SIG-M5 treated with dmso at 0.1 percent for 504 hours (cell line): ENCODE measurements around the gene RABGGTB.
"Not testable (repeated sequence)": the region's sequence is repeated elsewhere in the genome, so short reads cannot be mapped to it uniquely, and the experiment has no call there.

ENCODE experiments used
- DNase-seq: peaks from one replicate; lab custom pipeline; 2025; ENCODE audit not compliant: unreplicated experiment; lab: John Stamatoyannopoulos, UW

RABGGTB gene

DNA sequence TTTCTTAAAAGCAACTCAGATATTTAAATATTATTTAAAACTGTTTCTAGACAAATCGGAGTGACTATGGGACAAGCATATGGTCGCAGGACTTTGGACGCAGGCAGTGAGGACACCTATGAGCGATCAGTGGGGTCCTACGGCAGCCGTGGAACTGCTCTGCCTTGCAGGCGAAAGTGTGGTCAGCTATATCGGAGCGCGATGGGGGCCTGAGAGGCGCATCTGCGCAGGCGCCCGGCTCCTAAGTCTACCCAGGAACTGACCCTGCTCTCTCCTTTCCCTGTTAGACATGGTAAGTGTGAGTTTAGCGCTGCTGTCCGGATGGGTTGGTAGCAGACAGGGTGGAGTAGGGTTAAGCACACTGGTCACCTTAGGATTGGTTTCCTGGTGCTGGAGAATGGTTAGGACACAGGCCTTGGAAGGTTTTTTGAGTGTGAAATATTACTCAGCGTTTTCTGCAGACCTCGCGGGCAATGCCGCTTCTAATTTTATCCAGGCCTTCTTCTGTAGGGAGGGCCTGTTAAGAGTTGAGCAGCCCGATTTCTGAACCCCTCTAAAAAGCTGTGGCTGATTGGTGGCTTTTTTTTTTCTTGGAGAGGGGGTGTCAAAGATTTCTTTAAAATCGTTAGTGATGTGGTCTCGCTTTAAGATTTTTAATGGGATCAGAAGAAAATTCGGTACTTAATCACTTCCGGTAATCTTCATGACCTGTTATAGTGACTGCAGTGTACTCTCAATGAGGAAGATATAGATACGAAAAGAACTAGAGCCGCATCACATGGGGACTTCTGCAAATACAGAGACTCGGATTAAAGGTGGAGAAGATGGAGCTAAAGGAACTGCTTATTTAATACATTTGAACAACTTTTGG lies at the start of gene RABGGTB:
Gene RABGGTB (plus strand): TSS at position 274 of the 871 bp plus-strand sequence. CDS start 16 bp downstream, at position 290.
- DNase-seq: peak; percentile 94

DNA sequence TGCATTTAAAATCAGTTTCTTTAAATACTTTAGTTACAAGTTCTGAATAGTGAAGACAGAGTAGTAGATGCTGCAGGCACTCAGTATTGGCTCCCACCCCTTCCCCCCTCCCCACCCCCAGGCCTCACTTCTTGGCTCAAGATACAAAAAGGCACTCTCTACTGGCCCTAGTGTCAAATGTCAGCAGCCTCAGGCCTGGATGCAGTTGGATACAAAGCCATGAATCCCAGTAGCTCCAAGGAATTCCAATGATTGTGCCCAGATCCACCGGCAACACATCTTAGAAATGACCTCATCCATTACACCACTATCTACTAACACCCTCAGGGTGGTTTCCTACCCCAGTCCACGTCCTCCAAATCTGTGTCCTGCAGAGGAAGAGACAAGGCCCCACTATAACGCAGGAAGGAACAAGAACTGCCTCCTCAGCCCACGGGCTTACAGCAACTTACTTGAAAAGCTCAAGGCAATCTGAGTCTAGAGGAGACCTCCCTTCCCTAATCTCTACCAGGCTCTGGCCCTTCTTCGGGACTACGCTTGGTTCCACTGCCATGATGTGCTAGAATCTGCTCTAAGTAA lies 43.9 kb upstream of the RABGGTB start:
- DNase-seq: no peak

- DNase-seq: peak; percentile 91
Measured at GRCh38 chr1:75745276-75745675, 40.8 kb upstream of the RABGGTB start.

DNA sequence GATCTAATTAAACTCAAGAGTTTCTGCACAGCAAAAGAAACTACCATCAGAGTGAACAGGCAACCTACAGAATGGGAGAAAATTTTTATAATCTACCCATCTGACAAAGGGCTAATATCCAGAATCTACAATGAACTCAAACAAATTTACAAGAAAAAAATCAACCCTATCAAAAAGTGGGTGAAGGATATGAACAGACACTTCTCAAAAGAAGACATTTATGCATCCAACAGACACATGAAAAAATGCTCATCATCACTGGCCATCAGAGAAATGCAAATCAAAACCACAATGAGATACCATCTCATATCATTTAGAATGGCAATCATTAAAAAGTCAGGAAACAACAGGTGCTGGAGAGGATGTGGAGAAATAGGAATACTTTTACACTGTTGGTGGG lies 28.8 kb upstream of the RABGGTB start:
- not testable (repeated sequence) for DNase-seq

GRCh38 chr1:75758543-75758942 lies 27.5 kb upstream of the RABGGTB start:
- not testable (repeated sequence) for DNase-seq

DNA sequence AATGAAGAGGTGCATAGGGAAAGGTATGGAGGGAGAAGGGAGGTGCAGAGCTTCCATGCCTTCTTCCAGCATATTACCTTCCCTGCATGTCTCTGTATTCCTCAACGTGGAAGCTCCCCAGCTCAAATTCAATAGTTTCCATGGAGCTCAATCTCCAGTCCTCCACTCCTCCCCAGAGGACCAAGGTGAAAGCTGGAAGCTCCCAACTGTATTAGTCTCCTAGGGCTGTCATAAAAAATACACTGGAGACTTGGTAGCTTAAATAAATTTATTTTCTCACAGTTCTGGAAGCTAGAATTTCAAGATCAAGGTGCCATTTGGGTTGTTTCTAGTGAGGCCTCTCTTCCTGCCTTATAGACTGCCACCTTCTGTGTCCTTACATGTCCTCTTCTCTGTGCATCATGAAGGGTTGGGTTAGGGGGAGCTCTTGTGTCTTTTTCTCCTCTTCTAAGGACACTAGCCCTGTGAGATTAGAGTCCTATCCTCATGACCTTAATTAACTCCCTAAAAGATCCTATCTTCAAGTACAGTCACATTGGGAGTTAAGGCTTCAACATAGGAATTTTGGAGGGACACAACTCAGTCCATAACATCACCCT lies 21.9 kb upstream of the RABGGTB start:
- DNase-seq: peak; percentile 1

DNA sequence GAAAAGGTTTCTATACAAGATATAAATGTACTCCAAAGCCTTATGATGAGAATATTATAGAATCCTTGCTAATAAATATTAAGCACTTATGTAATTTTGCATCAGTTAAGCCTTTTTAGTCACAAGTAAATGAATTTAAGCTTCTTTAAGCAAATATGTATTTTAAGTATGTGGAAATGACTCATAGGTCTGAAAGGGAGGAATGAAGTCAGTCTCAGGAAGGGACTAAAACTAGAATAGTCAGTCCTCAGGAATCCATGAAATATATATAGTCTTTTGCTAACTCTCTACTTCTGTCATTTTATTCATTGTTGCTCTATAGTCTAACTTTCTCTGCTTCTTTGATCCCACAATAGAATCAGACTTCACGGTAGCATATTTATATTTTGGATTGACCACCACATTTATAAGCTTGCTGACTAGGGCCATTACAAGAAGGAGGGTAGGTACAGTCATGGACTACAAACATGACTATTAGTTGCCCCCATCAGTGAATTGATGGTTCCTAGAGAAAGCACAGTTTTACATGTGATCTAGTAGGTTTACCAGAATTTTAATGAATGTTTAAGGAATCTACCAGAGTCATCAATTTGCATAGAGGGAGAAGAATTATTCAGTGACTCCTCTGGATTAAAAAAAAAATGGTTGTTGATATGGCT lies 20.2 kb upstream of the RABGGTB start:
- peak; percentile 1 for DNase-seq

DNA sequence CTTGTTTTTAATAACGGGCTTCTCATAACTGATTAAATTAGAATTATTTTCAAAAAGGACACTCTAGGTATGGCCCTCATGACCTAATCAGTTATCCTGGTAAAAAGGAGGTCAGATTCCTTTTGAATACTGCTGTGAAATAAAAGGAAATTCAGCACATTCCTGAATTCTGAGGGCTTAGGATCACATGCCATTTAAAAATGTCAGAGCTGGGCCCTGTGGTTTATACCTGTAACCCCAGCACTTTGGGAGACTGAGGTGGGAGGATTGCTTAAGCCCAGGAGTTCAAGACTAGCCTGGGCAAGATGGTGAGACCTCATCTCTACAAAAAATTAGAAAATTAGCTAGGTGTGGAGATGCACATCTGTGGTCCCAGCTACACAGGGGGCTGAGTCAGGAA lies 18.0 kb upstream of the RABGGTB start:
- no peak for DNase-seq

DNA sequence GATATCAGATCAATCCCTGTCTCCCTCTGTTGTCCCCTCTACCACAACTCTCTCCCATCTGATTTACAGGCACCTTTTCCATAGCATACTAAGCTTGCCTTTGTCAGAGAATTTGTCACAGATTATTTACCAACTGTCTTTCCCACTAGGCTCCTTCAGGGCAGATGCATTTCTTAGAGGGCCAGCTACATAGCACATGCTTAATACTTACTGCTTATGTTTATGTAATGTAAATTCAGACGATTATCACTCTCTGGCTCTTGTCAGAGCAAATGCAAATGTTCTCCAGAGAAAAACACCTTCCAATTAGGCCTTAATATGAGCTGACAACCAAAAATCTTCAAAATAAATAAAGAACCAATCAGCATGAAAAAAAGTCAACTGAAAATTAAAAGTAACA lies 15.3 kb upstream of the RABGGTB start:
- no peak for DNase-seq

GRCh38 chr1:75771978-75772377 lies 14.1 kb upstream of the RABGGTB start:
- no peak for DNase-seq

GRCh38 chr1:75777812-75778211 lies 8.2 kb upstream of the RABGGTB start:
- not testable (repeated sequence) for DNase-seq

DNA sequence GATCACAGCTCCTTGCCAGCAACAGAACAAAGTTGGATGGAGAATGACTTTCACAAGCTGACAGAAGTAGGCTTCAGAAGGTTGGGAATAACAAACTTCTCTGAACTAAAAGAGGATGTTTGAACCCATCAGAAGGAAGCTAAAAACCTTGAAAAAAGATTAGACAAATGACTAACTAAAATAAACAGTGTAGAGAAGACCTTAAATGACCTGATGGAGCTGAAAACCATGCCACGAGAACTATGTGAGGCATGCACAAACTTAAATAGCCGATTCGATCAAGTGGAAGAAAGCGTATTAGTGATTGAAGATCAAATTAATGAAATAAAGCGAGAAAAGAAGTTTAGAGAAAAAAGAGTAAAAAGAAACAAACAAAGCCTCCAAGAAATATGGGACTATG lies 7.4 kb upstream of the RABGGTB start:
- not testable (repeated sequence) for DNase-seq

DNA sequence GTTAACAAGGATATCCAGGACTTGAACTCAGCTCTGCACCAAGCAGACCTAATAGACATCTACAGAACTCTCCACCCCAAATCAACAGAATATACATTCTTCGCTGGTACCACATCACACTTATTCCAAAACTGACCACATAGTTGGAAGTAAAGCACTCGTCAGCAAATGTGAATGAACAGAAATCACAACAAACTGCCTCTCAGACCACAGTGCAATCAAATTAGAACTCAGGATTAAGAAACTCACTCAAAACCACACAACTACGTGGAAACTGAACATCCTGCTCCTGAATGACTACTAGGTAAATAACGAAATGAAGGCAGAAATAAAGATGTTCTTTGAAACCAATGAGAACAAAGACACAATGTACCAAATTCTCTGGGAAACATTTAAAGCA lies 5.9 kb upstream of the RABGGTB start:
- not testable (repeated sequence) for DNase-seq

DNA sequence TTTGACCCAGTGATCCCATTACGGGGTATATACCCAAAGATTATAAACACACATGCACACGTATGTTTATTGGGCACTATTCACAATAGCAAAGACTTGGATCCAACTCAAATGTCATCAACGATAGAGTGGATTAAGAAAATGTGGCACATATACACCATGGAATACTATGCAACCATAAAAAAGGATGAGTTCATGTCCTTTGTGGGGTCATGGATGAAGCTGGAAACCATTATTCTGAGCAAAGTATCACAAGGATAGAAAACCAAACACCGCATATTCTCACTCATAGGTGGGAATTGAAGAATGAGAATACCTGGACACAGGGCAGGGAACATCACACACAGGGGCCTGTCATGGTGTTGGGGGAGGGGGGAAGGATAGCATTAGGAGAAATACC lies 2.1 kb upstream of the RABGGTB start:
- not testable (repeated sequence) for DNase-seq

DNA sequence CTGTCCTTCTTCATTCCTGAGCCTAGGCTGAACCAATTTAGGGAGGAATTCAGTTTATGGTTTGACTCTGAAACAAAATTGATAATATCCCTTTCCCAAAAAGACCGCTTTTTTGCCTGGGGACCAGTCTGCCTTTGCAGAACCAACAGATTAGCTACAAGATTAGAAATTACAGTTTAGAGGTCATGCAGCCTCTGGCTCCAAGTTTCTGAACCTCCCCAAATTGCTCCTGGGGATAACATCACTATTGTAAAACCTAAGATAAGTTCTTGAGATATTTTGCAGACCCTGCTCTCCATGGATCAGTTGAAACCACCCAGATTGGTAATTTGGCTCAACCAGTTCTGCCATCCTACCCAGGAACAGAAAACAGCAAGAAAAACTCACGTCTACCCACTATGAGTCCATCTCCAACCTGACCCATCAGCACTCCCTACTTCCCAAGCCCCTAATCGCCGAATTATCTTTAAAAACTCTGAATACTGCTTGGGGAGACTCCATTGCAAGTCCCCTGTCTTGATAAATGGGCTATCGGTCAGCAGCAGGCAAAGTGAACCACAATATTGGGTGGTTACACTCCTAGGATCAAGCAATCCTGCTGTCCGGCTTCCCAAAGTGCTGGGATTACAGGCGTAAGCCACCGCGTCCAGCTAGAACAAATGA lies 605 bp upstream of the RABGGTB start:
- no peak for DNase-seq

- DNase-seq: no peak
Measured at GRCh38 chr1:75786901-75787493, 941 bp downstream of the RABGGTB start.

DNA sequence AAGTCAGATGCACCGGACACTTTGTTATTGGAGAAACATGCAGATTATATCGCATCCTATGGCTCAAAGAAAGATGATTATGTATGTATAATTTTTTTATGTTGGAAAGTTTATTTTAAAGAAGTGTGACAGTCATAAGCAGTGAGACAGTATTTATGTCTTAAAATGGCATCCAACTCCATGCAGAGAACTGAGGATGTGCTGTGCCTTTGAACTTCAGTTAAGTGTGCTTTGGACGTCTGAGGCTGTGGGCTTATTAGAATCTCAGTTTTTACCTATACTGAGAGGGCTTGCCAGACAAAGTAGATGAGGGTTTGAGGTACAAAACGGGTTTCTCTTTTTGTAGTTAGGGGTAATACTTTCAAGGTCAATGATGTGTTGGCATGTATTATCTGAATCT lies 1.5 kb downstream of the RABGGTB start:
- no peak for DNase-seq

DNA sequence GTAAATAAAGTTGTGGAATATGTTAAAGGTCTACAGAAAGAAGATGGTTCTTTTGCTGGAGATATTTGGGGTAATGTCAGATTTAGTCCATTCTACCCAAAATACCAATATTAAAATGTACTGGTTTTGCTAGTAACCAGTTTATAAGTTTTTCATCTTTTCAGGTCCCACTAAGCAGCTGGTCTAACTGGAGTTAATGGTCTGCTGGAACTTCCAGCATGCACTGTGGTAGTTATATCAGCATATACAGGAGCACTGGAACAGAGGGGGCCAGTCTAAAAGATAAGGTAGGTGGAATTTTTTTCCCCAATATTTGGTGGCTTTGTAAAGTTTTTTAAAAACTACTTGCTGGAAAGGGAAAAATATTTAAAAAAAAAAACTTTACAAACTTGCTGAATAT lies 3.9 kb downstream of the RABGGTB start:
- no peak for DNase-seq

DNA sequence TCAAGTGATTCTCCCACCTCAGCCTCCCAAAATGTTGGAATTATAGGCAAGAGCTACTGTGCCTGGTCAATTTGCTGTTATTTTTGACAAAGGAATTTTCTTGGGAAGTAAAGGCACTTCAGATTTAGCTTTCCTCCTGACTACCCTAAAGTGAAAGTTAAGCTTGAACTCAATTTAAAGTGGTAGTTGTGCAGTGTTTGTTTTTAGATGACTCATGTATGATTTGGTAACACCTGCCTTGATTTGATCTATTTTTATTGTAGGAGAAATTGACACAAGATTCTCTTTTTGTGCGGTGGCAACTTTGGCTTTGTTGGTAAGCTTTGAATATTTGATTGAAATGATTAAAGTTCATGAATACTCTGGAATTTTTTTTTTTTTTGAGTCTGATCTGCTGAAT lies 5.0 kb downstream of the RABGGTB start:
- DNase-seq: peak; percentile 43

DNA sequence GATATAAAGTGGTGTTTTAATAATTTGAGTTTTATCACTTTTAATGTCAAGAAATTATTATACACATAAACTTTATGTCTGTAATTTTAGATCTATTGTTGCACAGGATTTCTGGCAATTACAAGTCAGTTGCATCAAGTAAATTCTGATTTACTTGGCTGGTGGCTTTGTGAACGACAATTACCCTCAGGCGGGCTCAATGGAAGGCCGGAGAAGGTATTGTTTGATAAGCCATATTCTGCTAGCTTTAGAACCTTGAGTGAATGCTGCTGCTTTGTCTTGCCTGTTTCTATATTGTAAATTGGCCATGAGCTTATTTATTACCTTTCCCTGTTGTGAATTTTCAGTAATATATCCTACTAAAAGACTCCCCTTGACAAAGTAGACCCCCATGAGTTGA lies 6.0 kb downstream of the RABGGTB start:
- DNase-seq: no peak

- no peak for DNase-seq
Measured at GRCh38 chr1:75794382-75794781, 8.3 kb downstream of the RABGGTB start.
